ENCODE measurements around the gene CENPO.

CENPO gene

DNA sequence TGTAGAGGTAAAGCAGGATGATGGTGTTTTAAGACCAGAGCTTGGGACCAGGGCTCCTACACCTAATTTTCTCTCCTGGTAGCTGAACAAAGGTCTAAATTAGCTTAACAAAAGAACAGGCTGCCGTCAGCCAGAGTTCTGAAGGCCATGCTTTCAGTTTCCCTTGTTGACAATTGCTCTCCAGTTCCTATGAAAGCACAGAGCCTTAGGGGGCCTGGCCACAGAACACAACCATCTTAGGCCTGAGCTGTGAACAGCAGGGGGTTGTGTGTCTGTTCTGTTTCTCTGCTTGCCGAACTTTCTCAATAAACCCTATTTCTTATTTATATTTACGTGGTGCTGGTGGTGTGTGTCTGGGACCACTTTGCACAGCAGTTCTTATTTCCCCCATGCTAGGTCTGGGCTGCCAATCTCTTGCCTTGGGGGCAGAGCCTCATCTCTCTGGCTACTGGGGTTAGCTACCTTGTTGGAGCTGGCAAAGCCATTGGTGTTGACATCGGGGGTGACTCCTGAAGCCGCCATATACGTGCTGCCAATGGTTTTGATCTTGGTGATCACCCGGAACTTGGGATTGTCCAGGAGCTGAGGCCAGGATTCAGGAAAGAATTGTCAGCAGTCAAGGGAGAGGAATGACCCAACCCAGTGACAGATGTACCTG lies 29.0 kb downstream of the CENPO start:
- Histone ChIP-seq H3K36me3 (ENCODE audit: control insufficient read depth in 1 of 2, insufficient read depth in 2 of 2, low read depth in 1 of 2, low read length in 2 of 2) (peaks cover 38 to 73% of the 10 kb centered on the region in 2 experiments), H3K4me2 (ENCODE audit: low read length, poor library complexity, severe bottlenecking) (peak overlapping the region; percentile 32), H2BK5ac (ENCODE audit: low read depth, low read length, poor library complexity, severe bottlenecking) (no peak overlapping the region), H3K4ac (ENCODE audit: low read depth in 1 of 2, low read length in 2 of 2) (no peak overlapping the region), H3K27ac (ENCODE audit: low read length, poor library complexity, severe bottlenecking) (peak overlapping the region; percentile 6), H2AFZ (ENCODE audit: low read depth, low read length) (no peak overlapping the region), H3K18ac (ENCODE audit: low read depth in 1 of 2, low read length in 2 of 2) (no peak overlapping the region), H4K91ac (ENCODE audit: low read length) (no peak overlapping the region), H4K8ac (ENCODE audit: low read length) (no peak overlapping the region), H2BK12ac (ENCODE audit: low read length in 2 of 2) (no peak overlapping the region), H3K14ac (ENCODE audit: low read length in 2 of 2) (no peak overlapping the region), H2BK15ac (ENCODE audit: low read depth, poor library complexity, severe bottlenecking) (no peak overlapping the region), H3K27me3 (ENCODE audit: control insufficient read depth in 1 of 2, insufficient read depth in 1 of 2, low read length in 2 of 2) (no peaks in the 10 kb centered on the region), H3K23ac (ENCODE audit: low read length in 2 of 2) (no peak overlapping the region), H2BK120ac (ENCODE audit: low read depth, low read length) (no peak overlapping the region), H3K9me3 (ENCODE audit: control insufficient read depth, low read length) (no peaks in the 10 kb centered on the region), H2AK5ac (ENCODE audit: low read length, severe bottlenecking) (no peak overlapping the region), H3K9ac (ENCODE audit: low read length) (no peak overlapping the region), H3K4me3 (ENCODE audit: insufficient read depth in 1 of 2, low read depth in 1 of 2, low read length in 2 of 2) (no peak overlapping the region), H3K4me1 (ENCODE audit: control insufficient read depth, insufficient read depth, low read depth, low read length) (peaks cover 26% of the 10 kb centered on the region), H3K79me1 (replicated peaks; ENCODE audit: low read length, poor library complexity, severe bottlenecking) (peaks cover 28% of the 10 kb centered on the region)
- 92% methylated on average over 6 of the region's 7 CpGs for WGBS
- DNase-seq: no peak

DNA sequence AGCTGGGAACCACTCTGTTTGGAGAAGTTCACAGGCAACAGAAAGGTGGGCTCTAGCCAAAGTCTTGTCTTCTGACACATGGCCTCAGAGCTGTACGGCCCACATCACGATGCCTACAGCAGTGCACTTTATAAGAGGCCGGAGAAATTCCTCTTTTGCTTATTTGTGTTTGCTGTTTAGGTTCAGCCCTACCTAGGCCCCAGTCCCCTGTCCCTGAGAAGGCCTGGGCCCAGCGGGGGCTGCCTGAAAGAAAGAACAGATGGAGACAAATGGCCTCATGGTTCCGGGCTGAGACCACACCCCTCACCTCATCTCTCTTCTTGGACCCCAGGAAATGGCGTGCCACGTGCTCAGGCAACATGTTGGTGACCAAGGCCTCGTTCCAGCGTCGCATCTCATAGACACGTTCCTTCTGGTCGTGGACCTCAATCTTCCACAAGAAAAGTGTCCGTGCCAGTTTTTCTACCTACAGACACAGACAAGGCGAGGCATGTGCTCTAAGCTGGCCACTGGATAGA lies 30.9 kb downstream of the CENPO start:
- Histone ChIP-seq H3K4me3 (ENCODE audit: insufficient read depth in 1 of 2, low read depth in 1 of 2, low read length in 2 of 2) (no peak overlapping the region), H3K9me3 (ENCODE audit: control insufficient read depth, low read length) (no peaks in the 10 kb centered on the region), H2AK5ac (ENCODE audit: low read length, severe bottlenecking) (no peak overlapping the region), H4K8ac (ENCODE audit: low read length) (no peak overlapping the region), H2BK15ac (ENCODE audit: low read depth, poor library complexity, severe bottlenecking) (no peak overlapping the region), H2AFZ (ENCODE audit: low read depth, low read length) (no peak overlapping the region), H3K23ac (ENCODE audit: low read length in 2 of 2) (no peak overlapping the region), H3K27ac (ENCODE audit: low read length, poor library complexity, severe bottlenecking) (no peak overlapping the region), H4K91ac (ENCODE audit: low read length) (no peak overlapping the region), H3K4ac (ENCODE audit: low read depth in 1 of 2, low read length in 2 of 2) (no peak overlapping the region), H3K4me1 (ENCODE audit: control insufficient read depth, insufficient read depth, low read depth, low read length) (peaks cover 30% of the 10 kb centered on the region), H3K9ac (ENCODE audit: low read length) (no peak overlapping the region), H3K79me1 (replicated peaks; ENCODE audit: low read length, poor library complexity, severe bottlenecking) (peaks cover 26% of the 10 kb centered on the region), H3K27me3 (ENCODE audit: control insufficient read depth in 1 of 2, insufficient read depth in 1 of 2, low read length in 2 of 2) (no peaks in the 10 kb centered on the region), H2BK120ac (ENCODE audit: low read depth, low read length) (no peak overlapping the region), H3K18ac (ENCODE audit: low read depth in 1 of 2, low read length in 2 of 2) (no peak overlapping the region), H2BK5ac (ENCODE audit: low read depth, low read length, poor library complexity, severe bottlenecking) (no peak overlapping the region), H3K36me3 (ENCODE audit: control insufficient read depth in 1 of 2, insufficient read depth in 2 of 2, low read depth in 1 of 2, low read length in 2 of 2) (peaks cover 33 to 61% of the 10 kb centered on the region in 2 experiments), H2BK12ac (ENCODE audit: low read length in 2 of 2) (no peak overlapping the region), H3K4me2 (ENCODE audit: low read length, poor library complexity, severe bottlenecking) (no peak overlapping the region), H3K14ac (ENCODE audit: low read length in 2 of 2) (no peak overlapping the region)
- WGBS: 98% methylated on average over 14 of the region's 14 CpGs
- DNase-seq: no peak

DNA sequence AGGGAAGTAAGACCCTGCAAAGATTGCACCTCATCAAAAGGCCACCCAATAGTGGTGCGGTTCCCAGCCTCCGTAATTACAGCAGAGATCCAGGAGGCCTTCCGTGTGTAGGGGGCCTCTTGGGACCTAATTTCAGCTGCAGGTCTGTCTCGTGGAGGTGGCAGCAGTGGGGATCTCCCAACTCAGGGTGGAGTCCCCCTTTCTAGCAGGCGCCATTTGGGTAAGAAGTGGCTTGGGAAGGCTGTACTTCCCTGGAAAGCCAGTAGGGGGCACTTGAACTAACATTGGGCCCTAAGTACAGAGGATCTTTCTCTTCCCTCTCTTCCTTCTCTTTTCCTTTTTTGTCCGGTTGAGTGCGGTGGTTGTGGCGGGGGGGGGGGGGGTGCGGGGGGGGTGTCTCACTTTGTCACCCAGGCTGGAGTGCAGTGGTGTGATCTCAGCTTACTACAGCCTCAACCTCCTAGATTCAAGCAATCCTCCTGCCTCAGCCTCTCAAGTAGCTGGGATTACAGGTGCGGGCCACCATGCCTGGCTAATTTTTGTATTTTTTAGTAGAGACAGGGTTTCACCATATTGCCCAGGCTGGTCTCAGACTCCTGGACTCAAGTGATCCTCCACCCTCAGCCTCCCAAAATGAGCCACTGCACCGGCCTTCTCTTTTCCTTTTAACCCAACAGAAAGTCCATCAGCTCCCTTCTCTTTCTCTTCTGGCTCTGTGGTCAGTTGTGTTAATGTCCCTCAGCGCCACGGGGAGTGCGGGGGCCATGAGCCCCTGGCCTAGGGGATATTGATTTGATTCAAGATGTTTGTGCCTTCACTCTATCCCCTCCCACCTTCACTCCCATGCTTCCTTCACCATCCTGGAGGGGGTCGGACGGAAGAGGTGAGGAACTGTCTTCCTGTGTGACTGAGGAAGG lies 32.0 kb downstream of the CENPO start:
- Histone ChIP-seq H3K27ac (ENCODE audit: low read length, poor library complexity, severe bottlenecking) (no peak overlapping the region), H3K9me3 (ENCODE audit: control insufficient read depth, low read length) (no peaks in the 10 kb centered on the region), H2BK120ac (ENCODE audit: low read depth, low read length) (no peak overlapping the region), H3K4ac (ENCODE audit: low read depth in 1 of 2, low read length in 2 of 2) (no peak overlapping the region), H3K27me3 (ENCODE audit: control insufficient read depth in 1 of 2, insufficient read depth in 1 of 2, low read length in 2 of 2) (no peaks in the 10 kb centered on the region), H3K4me2 (ENCODE audit: low read length, poor library complexity, severe bottlenecking) (no peak overlapping the region), H2AFZ (ENCODE audit: low read depth, low read length) (no peak overlapping the region), H3K36me3 (ENCODE audit: control insufficient read depth in 1 of 2, insufficient read depth in 2 of 2, low read depth in 1 of 2, low read length in 2 of 2) (peaks cover 23 to 51% of the 10 kb centered on the region in 2 experiments), H3K14ac (ENCODE audit: low read length in 2 of 2) (no peak overlapping the region), H3K18ac (ENCODE audit: low read depth in 1 of 2, low read length in 2 of 2) (no peak overlapping the region), H3K4me1 (ENCODE audit: control insufficient read depth, insufficient read depth, low read depth, low read length) (peaks cover 30% of the 10 kb centered on the region), H4K8ac (ENCODE audit: low read length) (no peak overlapping the region), H3K4me3 (ENCODE audit: insufficient read depth in 1 of 2, low read depth in 1 of 2, low read length in 2 of 2) (no peak overlapping the region), H3K23ac (ENCODE audit: low read length in 2 of 2) (no peak overlapping the region), H2AK5ac (ENCODE audit: low read length, severe bottlenecking) (no peak overlapping the region), H2BK12ac (ENCODE audit: low read length in 2 of 2) (no peak overlapping the region), H2BK15ac (ENCODE audit: low read depth, poor library complexity, severe bottlenecking) (no peak overlapping the region), H2BK5ac (ENCODE audit: low read depth, low read length, poor library complexity, severe bottlenecking) (no peak overlapping the region), H3K9ac (ENCODE audit: low read length) (no peak overlapping the region), H4K91ac (ENCODE audit: low read length) (no peak overlapping the region), H3K79me1 (replicated peaks; ENCODE audit: low read length, poor library complexity, severe bottlenecking) (peaks cover 22% of the 10 kb centered on the region)
- 91% methylated on average over 8 of the region's 16 CpGs for WGBS
- no peak for DNase-seq
